ENCODE data around the gene PRKCB.

DNA sequence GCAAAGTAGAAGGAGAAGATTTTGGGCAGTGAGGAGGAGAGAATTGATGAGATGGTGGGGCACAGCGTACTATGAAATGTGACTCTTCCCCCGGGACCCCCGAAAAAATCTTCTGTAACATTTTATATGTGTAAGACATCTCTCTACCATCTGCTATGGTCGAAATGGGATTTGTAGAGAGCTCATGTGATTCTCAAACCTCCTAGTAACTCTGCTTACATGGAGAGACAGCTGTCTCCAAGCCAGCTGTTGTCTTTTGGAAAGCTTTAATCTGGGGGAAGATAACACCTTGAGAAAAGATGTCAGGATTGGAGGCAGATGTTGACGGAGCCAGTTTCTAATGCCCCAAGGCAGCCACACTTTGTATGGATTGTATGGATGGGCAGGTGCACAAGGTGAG lies 94.1 kb downstream of the PRKCB start:
- TF ChIP-seq, protein P1, sequence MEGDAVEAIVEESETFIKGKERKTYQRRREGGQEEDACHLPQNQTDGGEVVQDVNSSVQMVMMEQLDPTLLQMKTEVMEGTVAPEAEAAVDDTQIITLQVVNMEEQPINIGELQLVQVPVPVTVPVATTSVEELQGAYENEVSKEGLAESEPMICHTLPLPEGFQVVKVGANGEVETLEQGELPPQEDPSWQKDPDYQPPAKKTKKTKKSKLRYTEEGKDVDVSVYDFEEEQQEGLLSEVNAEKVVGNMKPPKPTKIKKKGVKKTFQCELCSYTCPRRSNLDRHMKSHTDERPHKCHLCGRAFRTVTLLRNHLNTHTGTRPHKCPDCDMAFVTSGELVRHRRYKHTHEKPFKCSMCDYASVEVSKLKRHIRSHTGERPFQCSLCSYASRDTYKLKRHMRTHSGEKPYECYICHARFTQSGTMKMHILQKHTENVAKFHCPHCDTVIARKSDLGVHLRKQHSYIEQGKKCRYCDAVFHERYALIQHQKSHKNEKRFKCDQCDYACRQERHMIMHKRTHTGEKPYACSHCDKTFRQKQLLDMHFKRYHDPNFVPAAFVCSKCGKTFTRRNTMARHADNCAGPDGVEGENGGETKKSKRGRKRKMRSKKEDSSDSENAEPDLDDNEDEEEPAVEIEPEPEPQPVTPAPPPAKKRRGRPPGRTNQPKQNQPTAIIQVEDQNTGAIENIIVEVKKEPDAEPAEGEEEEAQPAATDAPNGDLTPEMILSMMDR (IDR thresholded peaks at IDR 0.05; ENCODE audit: low read depth, low read length, poor library complexity, severe bottlenecking), result no peak
- TF ChIP-seq EZH2phosphoT487 (IDR thresholded peaks at IDR 0.05; ENCODE audit: borderline replicate concordance, low read length), result no peak
